Peyer's patch (tissue), 4 donors: Measurements from ENCODE around the gene PTPRC. TPM values are rescaled to one million over a fixed set of nuclear protein-coding genes. Genes with fewer than 3 reads are reported as not detected.

Source experiments
- DNase-seq, 3 donors: peaks; one replicate each; pipeline ENCODE4 v3.0.0-alpha.2; 2017 to 2019
- H3K27ac ChIP-seq, 4 donors: fragments of 200-600 bp; sonication (generic); one replicate each; pipeline ENCODE4 v1.5.1; 2016 to 2019
- H3K27me3 ChIP-seq, 2 donors: fragments of 200-600 bp; sonication (generic); one replicate each; pipeline ENCODE4 v1.5.1; 2019
- H3K36me3 ChIP-seq, 3 donors: fragments of 200-600 bp; sonication (generic); one replicate each; pipeline ENCODE4 v1.5.1; 2016 to 2019
- H3K4me1 ChIP-seq, 4 donors: fragments of 200-600 bp; sonication (generic); one replicate each; pipeline ENCODE4 v1.5.1; 2016 to 2019
- H3K4me3 ChIP-seq, 4 donors: fragments of 200-600 bp; sonication (generic); 1 replicate in 3 of 4; 2 replicates in 1 of 4; pipeline ENCODE4 v1.5.1; 2016 to 2019; ENCODE audit warnings: mild to moderate bottlenecking in 1 of 4
- H3K9me3 ChIP-seq, 4 donors: fragments of 200-600 bp; sonication (generic); one replicate each; pipeline ENCODE4 v1.5.1; 2016 to 2019; ENCODE audit warnings: mild to moderate bottlenecking in 1 of 4
- POLR2A ChIP-seq, 2 donors: fragments of 450-650 bp; IDR thresholded peaks; one replicate each; pipeline ENCODE4 v1.5.1; 2017; ENCODE audit warnings: antibody characterized with exemption in 2 of 2, mild to moderate bottlenecking in 2 of 2, moderate library complexity in 2 of 2
- total RNA-seq, 4 donors: library from RNA; depleted of rRNA; stranded (reverse); fragments of >200 nt; gene quantifications; one replicate each; pipeline ENCODE4 v1.1.0, GENCODE V29; 2016
- TF ChIP-seq, protein P1 (sequence below), 6 experiments: fragments of 450-650 bp in 4 of 6; fragments of 200-600 bp in 2 of 6; sonication (generic) in 1 of 6; IDR thresholded peaks; one replicate each; pipeline ENCODE4 v1.5.1; 2017 to 2019; ENCODE audit warnings: antibody characterized with exemption in 6 of 6, mild to moderate bottlenecking in 3 of 6, moderate library complexity in 1 of 6

The PTPRC gene
- total RNA-seq, 4 donors from 2014 or later = 13.3 to 127 (median 22.1) TPM

DNA sequence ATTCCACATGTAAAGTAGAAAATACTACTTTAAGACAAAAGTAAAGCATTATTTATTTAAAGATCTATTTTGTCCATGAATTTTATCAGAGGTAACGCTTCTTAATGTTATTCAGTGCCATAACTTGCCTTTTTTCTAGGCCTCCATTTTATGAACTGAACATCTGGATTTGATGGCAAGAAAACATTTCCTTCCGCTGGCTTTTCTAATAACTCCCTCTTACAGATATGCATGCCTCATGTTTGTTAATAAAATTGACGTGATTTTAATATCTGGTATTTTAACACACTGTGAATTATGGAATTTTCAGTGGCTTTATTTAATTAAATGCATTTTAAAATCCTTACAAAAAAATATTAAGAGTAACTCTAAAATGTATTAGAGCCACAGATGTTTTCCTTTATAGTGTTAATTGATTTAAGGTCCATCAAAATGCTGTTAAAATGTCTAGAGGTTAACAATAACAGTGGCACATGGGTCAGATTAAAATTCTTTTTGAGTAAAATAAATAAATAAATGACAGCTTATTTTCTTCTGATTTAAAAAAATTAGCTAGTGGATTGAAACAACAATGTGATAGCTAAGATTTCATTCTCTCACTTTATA, 15.1 kb downstream of the PTPRC start:
- Histone ChIP-seq H3K36me3 (no peaks in the 10 kb centered on the region), H3K27ac (peak overlapping the region in 1 of 4 donors; percentile 79), H3K27me3 (no peaks in the 10 kb centered on the region), H3K4me3 (no peak overlapping the region), H3K9me3 (no peaks in the 10 kb centered on the region), H3K4me1 (peaks cover 0 to 10% (median 0%) of the 10 kb centered on the region in 4 donors)
- DNase-seq = no peak
- TF ChIP-seq, protein P1, sequence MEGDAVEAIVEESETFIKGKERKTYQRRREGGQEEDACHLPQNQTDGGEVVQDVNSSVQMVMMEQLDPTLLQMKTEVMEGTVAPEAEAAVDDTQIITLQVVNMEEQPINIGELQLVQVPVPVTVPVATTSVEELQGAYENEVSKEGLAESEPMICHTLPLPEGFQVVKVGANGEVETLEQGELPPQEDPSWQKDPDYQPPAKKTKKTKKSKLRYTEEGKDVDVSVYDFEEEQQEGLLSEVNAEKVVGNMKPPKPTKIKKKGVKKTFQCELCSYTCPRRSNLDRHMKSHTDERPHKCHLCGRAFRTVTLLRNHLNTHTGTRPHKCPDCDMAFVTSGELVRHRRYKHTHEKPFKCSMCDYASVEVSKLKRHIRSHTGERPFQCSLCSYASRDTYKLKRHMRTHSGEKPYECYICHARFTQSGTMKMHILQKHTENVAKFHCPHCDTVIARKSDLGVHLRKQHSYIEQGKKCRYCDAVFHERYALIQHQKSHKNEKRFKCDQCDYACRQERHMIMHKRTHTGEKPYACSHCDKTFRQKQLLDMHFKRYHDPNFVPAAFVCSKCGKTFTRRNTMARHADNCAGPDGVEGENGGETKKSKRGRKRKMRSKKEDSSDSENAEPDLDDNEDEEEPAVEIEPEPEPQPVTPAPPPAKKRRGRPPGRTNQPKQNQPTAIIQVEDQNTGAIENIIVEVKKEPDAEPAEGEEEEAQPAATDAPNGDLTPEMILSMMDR (IDR thresholded peaks at IDR 0.05) = no peak
- no peak for TF ChIP-seq POLR2A (IDR thresholded peaks at IDR 0.05)

GRCh38 chr1:198655459-198656121, 16.8 kb downstream of the PTPRC start:
- Histone ChIP-seq H3K27me3 (no peaks in the 10 kb centered on the region), H3K36me3 (no peaks in the 10 kb centered on the region), H3K27ac (peak overlapping the region; percentile 37 to 79 (median 62)), H3K4me1 (peaks cover 0 to 10% (median 0%) of the 10 kb centered on the region in 4 donors), H3K4me3 (no peak overlapping the region), H3K9me3 (no peaks in the 10 kb centered on the region)
- DNase-seq = no peak
- TF ChIP-seq POLR2A (IDR thresholded peaks at IDR 0.05) = no peak
- TF ChIP-seq, protein P1 (IDR thresholded peaks at IDR 0.05) = no peak

GRCh38 chr1:198656500-198656932, 17.7 kb downstream of the PTPRC start:
- Histone ChIP-seq H3K9me3 (no peaks in the 10 kb centered on the region), H3K27ac (peak overlapping the region; percentile 39 to 79 (median 67)), H3K36me3 (no peaks in the 10 kb centered on the region), H3K4me3 (no peak overlapping the region), H3K27me3 (no peaks in the 10 kb centered on the region), H3K4me1 (peaks cover 0 to 16% (median 0%) of the 10 kb centered on the region in 4 donors)
- peak in 2 of 3 donors; percentile 89 to 92 for DNase-seq
- TF ChIP-seq, protein P1 (IDR thresholded peaks at IDR 0.05) = no peak
- no peak for TF ChIP-seq POLR2A (IDR thresholded peaks at IDR 0.05)

DNA sequence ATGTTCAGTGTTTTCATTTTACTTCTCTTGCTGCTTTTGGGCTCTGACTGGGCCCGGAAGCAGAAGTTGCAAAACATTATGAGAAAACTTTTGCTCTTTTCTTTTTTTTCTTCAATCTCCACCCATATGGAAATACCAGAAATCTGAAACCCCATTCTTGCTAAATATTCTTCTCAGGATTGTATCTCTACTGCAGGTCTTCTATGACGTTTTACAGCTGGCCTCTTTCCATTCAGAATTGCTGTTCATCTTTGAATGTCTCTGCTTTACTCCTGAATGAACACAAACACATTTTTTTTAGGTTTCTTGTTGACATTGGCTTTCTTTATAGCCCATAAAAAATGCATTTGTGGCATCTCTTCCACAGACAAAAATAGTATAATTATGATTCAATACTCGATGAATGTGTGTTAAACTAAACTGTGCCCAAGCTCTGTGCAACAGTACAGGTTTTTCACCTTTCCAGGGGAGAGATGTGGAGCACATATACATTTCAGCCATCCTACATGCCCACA, 18.8 kb downstream of the PTPRC start:
- H3K27me3 ChIP-seq = no peaks in the 10 kb centered on the region
- H3K27ac ChIP-seq = peak overlapping the region; percentile 38 to 79 (median 62)
- no peaks in the 10 kb centered on the region for H3K9me3 ChIP-seq
- no peak for TF ChIP-seq POLR2A (IDR thresholded peaks at IDR 0.05)
- TF ChIP-seq, protein P1 (IDR thresholded peaks at IDR 0.05) = no peak
- H3K4me1 ChIP-seq = peaks cover 0 to 11% (median 0%) of the 10 kb centered on the region in 4 donors
- no peak overlapping the region for H3K4me3 ChIP-seq
- no peaks in the 10 kb centered on the region for H3K36me3 ChIP-seq
- DNase-seq = no peak

DNA sequence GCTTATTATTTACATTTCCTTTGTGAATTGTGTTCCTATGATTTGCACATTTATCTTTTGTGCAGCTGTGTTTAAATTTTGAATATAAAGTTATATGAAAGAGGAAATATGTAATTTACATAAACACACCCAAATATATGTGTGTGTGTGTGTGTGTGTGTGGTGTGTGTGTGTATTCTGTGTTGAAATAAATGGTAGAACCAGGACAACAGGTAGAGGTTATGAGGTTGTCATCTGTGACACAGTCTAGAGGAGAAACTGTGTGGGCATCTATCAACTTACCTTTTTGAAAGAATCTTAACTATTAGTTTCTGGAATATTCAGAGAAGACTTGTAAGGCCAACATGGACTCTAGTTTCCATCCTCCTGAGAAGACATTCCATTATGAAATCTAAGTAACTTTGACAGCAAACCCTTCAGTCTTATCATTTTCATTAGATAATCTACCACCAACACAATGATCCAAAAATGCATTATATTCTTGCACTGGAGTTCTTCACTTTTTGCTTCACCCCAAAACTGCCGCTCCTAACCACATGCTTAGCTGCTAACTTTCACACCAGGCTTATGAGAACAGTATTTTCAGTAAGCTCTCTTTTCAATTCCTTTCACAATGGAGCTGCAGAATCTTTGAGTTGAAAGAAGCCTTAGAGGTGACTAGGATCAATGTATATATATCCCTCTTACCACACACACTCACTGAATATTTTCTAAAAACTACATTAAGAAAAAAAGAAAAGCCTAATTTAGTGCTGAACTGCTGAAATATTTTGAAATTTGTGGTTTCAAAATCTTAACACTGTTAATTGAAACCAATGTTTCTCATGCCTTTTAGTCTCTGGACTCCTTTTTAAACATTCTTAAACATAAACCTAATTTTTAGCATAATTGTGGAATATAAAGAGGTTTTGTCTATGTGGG, 21.8 kb downstream of the PTPRC start:
- Histone ChIP-seq H3K4me1 (peaks cover 0 to 11% (median 0%) of the 10 kb centered on the region in 4 donors), H3K36me3 (no peaks in the 10 kb centered on the region), H3K27ac (peak overlapping the region in 2 of 4 donors; percentile 32 to 58), H3K9me3 (no peaks in the 10 kb centered on the region), H3K4me3 (no peak overlapping the region), H3K27me3 (no peaks in the 10 kb centered on the region)
- DNase-seq = no peak
- no peak for TF ChIP-seq POLR2A (IDR thresholded peaks at IDR 0.05)
- TF ChIP-seq, protein P1 (IDR thresholded peaks at IDR 0.05) = no peak
